Neural cell (in vitro differentiated cells): ENCODE measurements around the gene USP6. TPM values are rescaled to one million over a fixed set of nuclear protein-coding genes. Genes with fewer than 3 reads are reported as not detected.
"Not testable (repeated sequence)": the region's sequence is repeated elsewhere in the genome, so short reads cannot be mapped to it uniquely, and the experiment has no call there.

Experiments
- H2AFZ ChIP-seq: fragments of 200-600, 300-800 bp; sonication (generic), shearing (Covaris generic); 2 replicates; pipeline ENCODE4 v1.6.0; 2014; ENCODE audit warnings: low read depth, mild to moderate bottlenecking, antibody characterized with exemption, low read length, moderate library complexity
- H3F3A ChIP-seq: fragments of 200-600 bp; shearing (Covaris generic); 2 replicates; pipeline ENCODE4 v1.6.1; 2016; ENCODE audit warnings: mild to moderate bottlenecking, moderate library complexity, mixed read lengths, antibody characterized with exemption, low read length; ENCODE audit not compliant: insufficient read depth, poor library complexity, severe bottlenecking
- H3K27ac ChIP-seq: fragments of 200-600, 300-800 bp; sonication (generic), shearing (Covaris generic); 2 replicates; pipeline ENCODE4 v1.5.1; 2014; ENCODE audit warnings: mild to moderate bottlenecking, low read length, moderate library complexity
- H3K27me3 ChIP-seq: fragments of 300-800, 200-600 bp; sonication (generic), shearing (Covaris generic); 2 replicates; pipeline ENCODE4 v1.6.0; 2014; ENCODE audit warnings: mild to moderate bottlenecking, low read depth, low read length, moderate library complexity; ENCODE audit not compliant: insufficient read depth
- H3K36me3 ChIP-seq: fragments of 300-800, 200-600 bp; sonication (generic), shearing (Covaris generic); 2 replicates; pipeline ENCODE4 v1.5.1; 2014; ENCODE audit warnings: mild to moderate bottlenecking, antibody characterized with exemption, low read length, moderate library complexity; ENCODE audit not compliant: insufficient read depth
- H3K4me2 ChIP-seq: fragments of 300-800, 200-600 bp; sonication (generic), shearing (Covaris generic); 2 replicates; pipeline ENCODE4 v1.6.0; 2014; ENCODE audit warnings: mild to moderate bottlenecking, low read length
- H3K4me3 ChIP-seq: fragments of 300-800, 200-600 bp; sonication (generic), shearing (Covaris generic); 2 replicates; pipeline ENCODE4 v1.5.1; 2014; ENCODE audit warnings: mild to moderate bottlenecking, low read length, moderate library complexity
- H3K79me2 ChIP-seq: fragments of 200-600 bp; shearing (Covaris generic); replicated peaks from 2 replicates; pipeline ENCODE4 v1.6.0; 2014; ENCODE audit warnings: mild to moderate bottlenecking, low read length, moderate library complexity; ENCODE audit not compliant: insufficient read depth
- H3K9ac ChIP-seq: fragments of 300-800, 200-600 bp; sonication (generic), shearing (Covaris generic); 2 replicates; pipeline ENCODE4 v1.6.1; 2016; ENCODE audit warnings: mild to moderate bottlenecking, low read length, mixed read lengths
- H3K9me2 ChIP-seq: fragments of 200-600 bp; shearing (Covaris generic); 2 replicates; pipeline ENCODE4 v1.6.1; 2016; ENCODE audit warnings: mild to moderate bottlenecking, low read length, mixed read lengths; ENCODE audit not compliant: insufficient read depth
- H3K9me3 ChIP-seq: fragments of 200-600, 300-800 bp; sonication (generic), shearing (Covaris generic); 2 replicates; pipeline ENCODE4 v1.6.1; 2016; ENCODE audit warnings: mild to moderate bottlenecking, mixed run types, low read length, moderate library complexity, mixed read lengths
- H4K20me1 ChIP-seq: fragments of 200-600 bp; shearing (Covaris generic); 2 replicates; pipeline ENCODE4 v1.6.1; 2016; ENCODE audit warnings: mild to moderate bottlenecking, mixed run types; ENCODE audit not compliant: insufficient read depth
- EP300 ChIP-seq: fragments of 450-650 bp; conservative IDR thresholded peaks from 2 replicates; pipeline ENCODE4 v1.6.1; 2014; ENCODE audit warnings: antibody characterized with exemption, mild to moderate bottlenecking, moderate library complexity; ENCODE audit not compliant: poor library complexity, severe bottlenecking
- EZH2 ChIP-seq: fragments of 200-600, 300-800 bp; shearing (Covaris generic), sonication (generic); IDR thresholded peaks from 2 replicates; pipeline ENCODE4 v1.6.1; 2014; ENCODE audit warnings: antibody characterized with exemption, low read length, borderline replicate concordance, mild to moderate bottlenecking; ENCODE audit not compliant: insufficient read depth, poor library complexity, severe bottlenecking
- MXI1 ChIP-seq: fragments of 450-650 bp; conservative IDR thresholded peaks from 2 replicates; pipeline ENCODE4 v1.6.1; 2014; ENCODE audit warnings: antibody characterized with exemption, mild to moderate bottlenecking; ENCODE audit not compliant: poor library complexity, severe bottlenecking
- POLR2AphosphoS5 ChIP-seq: IDR thresholded peaks from 2 replicates; pipeline ENCODE4 v1.6.1; 2012
- RAD21 ChIP-seq: fragments of 450-650 bp; conservative IDR thresholded peaks from 2 replicates; pipeline ENCODE4 v1.6.1; 2014; ENCODE audit warnings: antibody characterized with exemption, mild to moderate bottlenecking, moderate library complexity
- REST ChIP-seq: IDR thresholded peaks from 2 replicates; pipeline ENCODE4 v1.6.1; 2012; ENCODE audit warnings: borderline replicate concordance
- SMC3 ChIP-seq: fragments of 450-650 bp; conservative IDR thresholded peaks from 2 replicates; pipeline ENCODE4 v1.6.1; 2014; ENCODE audit warnings: antibody characterized with exemption, mild to moderate bottlenecking, moderate library complexity; ENCODE audit not compliant: poor library complexity
- TAF1 ChIP-seq: IDR thresholded peaks from 2 replicates; pipeline ENCODE4 v1.6.1; 2012; ENCODE audit warnings: low read depth
- polyA plus RNA-seq: library from polyadenylated mRNA; depleted of rRNA; stranded (reverse); fragments of >200 nt; gene quantifications from 2 replicates; pipeline ENCODE4 v1.2.3, GENCODE V29; 2014
- TF ChIP-seq, protein P1 (sequence below): fragments of 450-650 bp; IDR thresholded peaks from 2 replicates; pipeline ENCODE4 v1.5.1; 2014; ENCODE audit warnings: antibody characterized with exemption, mild to moderate bottlenecking, moderate library complexity; ENCODE audit not compliant: poor library complexity, severe bottlenecking

Gene USP6
- polyA plus RNA-seq, 1 donor from 2014 or later, result not detected

DNA sequence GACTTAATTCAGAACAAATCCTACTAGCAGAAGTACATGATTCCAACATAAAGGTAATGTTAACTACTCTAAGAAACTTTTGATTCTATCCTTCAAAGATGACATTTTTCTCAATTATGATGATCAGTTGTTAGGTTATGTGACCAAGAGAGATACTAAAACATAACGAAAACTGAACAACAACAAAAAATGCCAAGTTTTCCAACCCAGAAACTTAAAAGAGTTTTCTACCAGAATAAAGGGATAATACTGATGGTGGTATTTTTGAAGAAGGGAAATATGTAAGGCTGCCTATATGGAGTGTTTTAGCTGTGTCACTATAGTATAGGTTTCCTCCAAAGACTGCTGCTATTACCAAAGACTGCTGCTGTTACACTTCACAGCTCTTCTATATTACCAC is 30.3 kb downstream of the USP6 start:
- H3K79me2 ChIP-seq, H2AFZ ChIP-seq, H3K27me3 ChIP-seq, H3K4me3 ChIP-seq, H3K4me2 ChIP-seq, H3K9ac ChIP-seq, H3K27ac ChIP-seq, H3F3A ChIP-seq, H4K20me1 ChIP-seq, H3K36me3 ChIP-seq, H3K9me2 ChIP-seq, H3K9me3 ChIP-seq: not testable (repeated sequence)

GRCh38 chr17:5160702-5161101 is 44.9 kb downstream of the USP6 start:
- H3K4me3 ChIP-seq, H3F3A ChIP-seq, H2AFZ ChIP-seq, H3K9ac ChIP-seq, H4K20me1 ChIP-seq, H3K27me3 ChIP-seq, H3K9me3 ChIP-seq, H3K9me2 ChIP-seq, H3K36me3 ChIP-seq, H3K79me2 ChIP-seq, H3K27ac ChIP-seq, H3K4me2 ChIP-seq: not testable (repeated sequence)

GRCh38 chr17:5161793-5162192 is 46.0 kb downstream of the USP6 start:
- not testable (repeated sequence) for H3F3A ChIP-seq, H3K9ac ChIP-seq

GRCh38 chr17:5164436-5164835 is 48.6 kb downstream of the USP6 start:
- no peaks in the 10 kb centered on the region for H3K9me2 ChIP-seq
- TF ChIP-seq POLR2AphosphoS5 (no peak), SMC3 (no peak), RAD21 (no peak), TAF1 (no peak), EP300 (no peak), REST (no peak), MXI1 (no peak), EZH2 (no peak)
- TF ChIP-seq, protein P1, sequence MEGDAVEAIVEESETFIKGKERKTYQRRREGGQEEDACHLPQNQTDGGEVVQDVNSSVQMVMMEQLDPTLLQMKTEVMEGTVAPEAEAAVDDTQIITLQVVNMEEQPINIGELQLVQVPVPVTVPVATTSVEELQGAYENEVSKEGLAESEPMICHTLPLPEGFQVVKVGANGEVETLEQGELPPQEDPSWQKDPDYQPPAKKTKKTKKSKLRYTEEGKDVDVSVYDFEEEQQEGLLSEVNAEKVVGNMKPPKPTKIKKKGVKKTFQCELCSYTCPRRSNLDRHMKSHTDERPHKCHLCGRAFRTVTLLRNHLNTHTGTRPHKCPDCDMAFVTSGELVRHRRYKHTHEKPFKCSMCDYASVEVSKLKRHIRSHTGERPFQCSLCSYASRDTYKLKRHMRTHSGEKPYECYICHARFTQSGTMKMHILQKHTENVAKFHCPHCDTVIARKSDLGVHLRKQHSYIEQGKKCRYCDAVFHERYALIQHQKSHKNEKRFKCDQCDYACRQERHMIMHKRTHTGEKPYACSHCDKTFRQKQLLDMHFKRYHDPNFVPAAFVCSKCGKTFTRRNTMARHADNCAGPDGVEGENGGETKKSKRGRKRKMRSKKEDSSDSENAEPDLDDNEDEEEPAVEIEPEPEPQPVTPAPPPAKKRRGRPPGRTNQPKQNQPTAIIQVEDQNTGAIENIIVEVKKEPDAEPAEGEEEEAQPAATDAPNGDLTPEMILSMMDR, result no peak
- H3F3A ChIP-seq, result no peaks in the 10 kb centered on the region
- H3K27ac ChIP-seq, result no peak overlapping the region
- H3K4me3 ChIP-seq, result no peak overlapping the region
- H3K36me3 ChIP-seq, result no peaks in the 10 kb centered on the region
- no peaks in the 10 kb centered on the region for H3K9me3 ChIP-seq
- no peak overlapping the region for H3K9ac ChIP-seq
- no peak overlapping the region for H2AFZ ChIP-seq
- no peak overlapping the region for H3K4me2 ChIP-seq
- no peaks in the 10 kb centered on the region for H3K79me2 ChIP-seq
- no peaks in the 10 kb centered on the region for H3K27me3 ChIP-seq
- H4K20me1 ChIP-seq, result no peaks in the 10 kb centered on the region

More at GRCh38 chr17:5161793-5162192, 46.0 kb downstream of the USP6 start:
- H3K4me3 ChIP-seq, H4K20me1 ChIP-seq, H3K27me3 ChIP-seq, H3K79me2 ChIP-seq, H3K9me3 ChIP-seq, H3K9me2 ChIP-seq, H2AFZ ChIP-seq, H3K27ac ChIP-seq, H3K4me2 ChIP-seq, H3K36me3 ChIP-seq: not testable (repeated sequence)

GRCh38 chr17:5165791-5166564 is 50.1 kb downstream of the USP6 start:
- not testable (repeated sequence) for H3K27me3 ChIP-seq, H4K20me1 ChIP-seq, H3K9me3 ChIP-seq, H3K79me2 ChIP-seq, H2AFZ ChIP-seq, H3K9ac ChIP-seq, H3F3A ChIP-seq, H3K4me2 ChIP-seq, H3K27ac ChIP-seq, H3K4me3 ChIP-seq, H3K9me2 ChIP-seq, H3K36me3 ChIP-seq
